ENCODE results near the gene CXCR5. TPM values are rescaled to one million over a fixed set of nuclear protein-coding genes. Genes with fewer than 3 reads are reported as not detected.

CXCR5 gene
- total RNA-seq, 1 donor from 2014 or later: not detected

DNA sequence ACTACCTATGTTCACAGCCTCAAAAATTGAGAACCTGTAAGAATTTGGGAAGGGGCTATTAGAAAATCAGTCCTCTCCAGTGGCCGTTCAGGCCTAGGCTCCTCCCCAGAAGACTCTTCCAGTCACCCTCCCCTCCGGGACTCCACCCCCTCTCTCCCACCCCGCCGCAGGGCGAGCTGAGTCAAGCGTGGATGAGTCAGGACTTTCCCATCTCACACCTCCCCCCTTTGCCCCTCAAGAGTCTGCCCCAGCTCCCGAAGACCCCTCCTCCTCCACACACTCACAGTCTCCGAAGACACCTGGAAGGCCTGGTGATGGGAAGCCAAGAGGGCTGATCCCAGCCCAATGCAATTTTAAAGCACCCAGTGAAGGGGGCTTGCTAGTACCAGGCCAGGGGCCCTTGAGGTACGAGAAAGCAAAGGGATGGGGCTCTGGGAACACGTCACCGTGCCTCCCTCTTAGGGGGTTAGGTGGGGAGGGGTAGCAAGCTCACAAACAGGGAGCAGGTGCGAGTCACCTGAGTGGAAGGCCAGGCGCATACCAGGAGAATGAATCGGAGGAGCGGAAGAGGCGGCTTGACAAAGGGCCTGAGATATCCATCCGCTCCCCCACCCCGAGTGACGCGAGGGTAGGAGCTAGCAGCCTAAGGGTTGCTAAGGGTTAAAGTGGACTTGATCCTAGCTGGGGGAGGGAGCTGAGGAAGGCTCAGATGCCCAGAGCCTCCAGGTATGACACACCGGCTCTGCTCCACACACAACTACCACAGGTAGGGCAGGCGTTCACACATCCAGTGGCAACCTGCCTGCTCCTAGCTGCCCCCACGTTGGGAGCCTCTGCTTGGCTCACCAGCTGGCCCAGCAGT, 28.4 kb downstream of the CXCR5 start:
- DNase-seq (ENCODE audit: low spot score): no peak

DNA sequence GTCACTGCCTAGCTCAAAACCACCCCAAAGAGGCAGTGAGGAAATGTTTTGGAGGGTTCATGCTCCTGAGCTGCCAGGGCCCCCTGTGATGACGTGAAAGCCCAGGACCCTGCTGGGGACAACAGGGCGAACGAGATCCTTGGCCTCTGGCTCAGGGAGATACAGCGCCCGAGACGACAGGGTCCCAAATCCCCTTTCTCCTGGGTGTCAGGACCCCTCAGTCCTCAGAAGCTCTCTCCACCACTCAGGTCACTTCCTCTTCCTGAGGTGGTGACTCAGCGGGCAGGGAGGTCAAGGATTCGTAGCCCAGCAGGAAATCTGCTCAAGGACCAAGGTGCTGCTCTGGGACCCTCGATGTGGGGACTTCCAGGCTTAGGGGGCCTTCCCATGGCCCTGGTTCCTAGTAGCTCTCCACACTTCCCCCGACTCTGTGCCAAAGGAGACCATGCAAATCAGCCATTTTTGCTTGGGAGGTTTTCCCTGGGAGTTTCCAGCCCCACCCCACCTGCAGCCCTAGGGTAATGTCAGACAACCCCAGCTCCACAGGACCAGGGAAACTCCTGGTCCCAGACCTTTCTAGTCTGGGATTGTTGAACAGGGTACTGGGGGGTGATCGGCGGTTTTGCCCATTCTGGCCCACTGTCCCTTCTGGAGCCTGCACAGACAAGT, 29.2 kb downstream of the CXCR5 start:
- DNase-seq (ENCODE audit: low spot score): no peak

DNA sequence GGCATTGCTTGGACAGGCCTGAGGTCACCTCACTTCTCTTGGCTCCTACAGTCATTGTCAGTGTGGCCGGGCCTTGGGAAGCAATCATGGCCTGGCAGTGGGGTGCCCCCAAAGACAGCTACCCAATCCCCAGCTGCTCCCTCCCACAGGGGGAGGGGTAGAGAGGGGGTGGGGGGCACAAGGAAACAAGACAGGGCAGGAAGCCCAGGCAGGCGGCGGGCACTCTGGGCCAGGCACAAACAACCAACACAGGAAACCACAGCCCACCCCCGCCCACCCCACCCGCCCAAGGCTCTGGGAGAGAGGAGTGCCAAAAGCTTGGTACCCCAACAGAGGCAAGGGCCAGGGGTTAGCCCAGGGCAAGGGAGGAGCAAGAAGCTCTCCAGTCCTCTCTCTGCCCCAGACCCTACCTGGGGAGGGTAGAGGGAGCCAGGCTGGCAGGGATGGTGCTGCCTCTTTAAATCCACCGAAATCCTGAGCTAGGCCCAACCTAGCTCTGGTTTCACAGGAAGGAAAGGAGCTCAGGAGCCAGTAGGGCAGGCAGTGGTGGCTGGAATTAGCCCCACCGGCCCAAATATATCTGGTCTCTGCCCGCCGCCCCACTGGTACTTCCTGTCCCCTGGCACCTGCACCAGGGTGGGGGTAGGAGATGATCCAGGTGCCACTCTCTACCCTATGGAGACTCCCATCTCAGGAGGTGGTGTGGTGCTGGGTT, 29.9 kb downstream of the CXCR5 start:
- no peak for DNase-seq (ENCODE audit: low spot score)

DNA sequence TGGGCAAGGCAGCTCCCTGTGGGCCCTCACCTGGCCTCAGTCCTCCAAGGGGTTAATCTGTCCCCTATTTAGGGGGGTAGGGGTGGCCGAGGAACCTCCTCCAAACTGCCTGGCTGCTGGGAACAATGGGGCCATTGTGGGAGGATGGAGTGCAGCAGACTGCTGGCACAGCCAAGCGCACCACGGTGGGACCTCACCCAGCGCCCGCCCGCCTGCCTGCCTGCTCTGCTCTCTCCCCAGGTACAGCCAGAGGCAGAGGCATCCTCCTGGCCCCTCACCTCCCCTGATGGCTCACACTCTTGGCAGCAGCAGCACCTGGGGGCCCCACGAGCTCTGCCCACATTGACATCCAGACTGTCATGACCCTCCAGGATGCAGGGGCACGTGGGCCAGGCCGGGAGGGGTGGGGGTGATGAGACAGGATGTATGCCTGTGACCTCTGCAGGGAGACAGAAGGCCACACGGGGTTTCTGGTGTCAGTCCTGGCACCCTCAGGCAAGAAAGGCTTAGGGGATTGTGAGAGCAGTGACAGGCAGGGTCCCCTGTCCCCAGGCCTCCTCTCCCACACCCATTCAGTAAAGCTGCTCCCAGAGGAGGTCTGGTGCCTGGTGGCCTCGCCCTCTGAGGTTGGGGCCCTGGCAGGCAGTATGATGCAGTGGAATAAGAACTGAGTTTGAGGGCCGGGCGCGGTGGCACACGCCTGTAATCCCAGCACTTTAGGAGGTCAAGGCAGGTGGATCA, 30.7 kb downstream of the CXCR5 start:
- DNase-seq (ENCODE audit: low spot score): no peak

DNA sequence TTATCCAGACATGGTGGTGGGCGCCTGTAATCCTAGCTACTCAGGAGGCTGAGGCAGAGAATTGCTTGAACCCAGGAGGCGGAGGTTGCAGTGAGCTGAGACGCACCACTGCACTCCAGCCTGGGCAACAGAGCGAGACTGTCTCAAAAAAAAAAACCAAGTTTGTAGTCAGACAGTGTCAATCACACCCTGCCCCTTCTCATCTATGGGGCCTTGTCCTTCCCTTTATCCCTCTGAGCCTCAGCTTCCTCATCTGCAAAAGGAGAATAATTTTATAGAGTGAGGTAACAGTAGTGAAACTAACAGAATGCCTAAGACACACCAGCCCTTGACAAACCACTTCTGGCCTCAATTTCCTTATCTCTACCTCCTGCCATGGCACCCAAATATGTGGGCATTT, 31.3 kb downstream of the CXCR5 start:
- DNase-seq (ENCODE audit: low spot score): no peak

DNA sequence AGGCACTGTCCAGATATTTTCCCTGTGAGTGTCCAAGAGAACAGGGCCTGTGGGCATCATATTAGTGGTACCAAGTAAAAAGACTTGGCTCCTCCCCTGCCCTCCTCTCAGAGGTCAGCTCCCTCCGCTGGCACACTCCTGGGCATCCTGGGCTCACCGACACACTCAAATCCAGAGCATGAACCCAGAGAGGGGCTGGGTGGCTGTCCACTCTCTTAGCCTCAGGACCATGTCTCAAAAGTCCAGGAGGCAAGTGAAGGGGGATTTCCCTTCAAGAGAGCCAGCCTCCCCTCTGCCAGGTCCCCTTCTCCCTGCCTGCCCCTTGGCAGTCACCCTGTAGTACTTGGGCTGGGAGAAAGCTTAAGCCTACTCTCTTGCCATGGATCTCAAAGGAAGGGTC, 31.7 kb downstream of the CXCR5 start:
- DNase-seq (ENCODE audit: low spot score): no peak

DNA sequence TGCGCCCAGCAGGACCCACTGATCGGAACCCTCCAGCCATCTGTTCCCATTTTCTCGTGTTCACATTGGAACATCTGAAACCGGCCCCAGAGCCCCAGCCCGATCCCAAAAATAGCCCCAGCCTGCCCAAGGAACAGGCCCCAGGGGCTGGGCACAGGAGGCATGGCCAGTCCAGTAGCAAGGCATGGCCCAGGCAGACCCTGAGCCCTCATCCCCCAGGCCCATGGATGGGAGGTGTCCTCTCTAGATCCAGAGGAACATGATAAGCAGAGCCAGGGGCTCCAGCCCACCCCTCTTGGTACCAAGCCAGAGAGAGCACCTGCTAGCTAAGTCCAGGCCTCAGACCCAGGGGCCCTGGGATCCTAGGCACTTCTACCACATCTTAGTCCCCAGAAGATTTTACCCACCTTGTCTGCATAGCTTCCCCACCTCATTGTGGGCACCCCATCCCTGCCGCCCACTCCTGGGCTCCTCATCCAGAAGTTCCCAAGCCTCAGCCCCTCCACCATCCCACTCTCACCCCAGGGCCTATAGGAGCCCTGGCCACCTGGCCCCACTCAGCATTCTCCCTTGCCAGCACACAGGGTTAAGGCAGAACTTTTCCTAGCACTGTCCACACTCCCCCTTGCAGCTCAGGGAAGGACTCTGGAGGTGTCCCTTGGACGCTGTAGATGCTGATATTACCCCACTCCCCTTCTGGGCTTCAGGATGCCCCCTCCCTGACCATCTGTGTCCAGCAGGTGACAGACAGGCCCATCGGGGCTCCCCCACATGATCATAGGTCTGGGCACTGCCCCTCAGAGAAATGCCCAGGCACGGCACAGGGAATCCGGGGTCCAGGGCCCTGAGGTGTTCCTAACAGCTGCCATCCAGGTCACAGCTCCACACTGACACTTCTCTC, 32.5 kb downstream of the CXCR5 start:
- DNase-seq (ENCODE audit: low spot score): no peak

DNA sequence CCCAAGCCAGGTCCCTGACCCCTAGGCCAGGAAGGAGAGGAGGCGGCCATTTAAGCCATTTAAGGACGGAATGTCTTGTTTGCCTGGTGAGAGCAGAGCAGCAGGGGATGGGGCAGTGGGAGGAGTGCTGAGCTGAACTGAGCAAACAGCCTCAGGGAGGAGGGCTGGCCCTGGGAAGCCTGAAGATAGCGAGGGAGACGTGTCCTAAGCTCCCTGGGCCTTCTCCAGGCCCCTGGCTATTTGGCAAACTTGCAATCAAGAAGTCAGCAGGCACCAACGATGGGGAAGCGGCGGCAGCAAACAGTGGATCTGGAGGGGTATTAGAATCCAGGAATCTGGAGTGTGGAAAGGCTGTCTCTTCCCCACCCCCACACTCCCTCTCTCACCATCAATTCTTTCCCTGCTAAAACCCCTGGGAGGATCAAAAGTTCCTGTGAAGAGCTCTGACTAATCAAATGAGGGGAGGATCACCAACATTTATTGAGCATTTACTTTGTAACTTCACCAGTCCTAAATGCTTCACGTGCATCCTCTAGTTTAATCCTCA, 33.2 kb downstream of the CXCR5 start:
- DNase-seq (ENCODE audit: low spot score): no peak

DNA sequence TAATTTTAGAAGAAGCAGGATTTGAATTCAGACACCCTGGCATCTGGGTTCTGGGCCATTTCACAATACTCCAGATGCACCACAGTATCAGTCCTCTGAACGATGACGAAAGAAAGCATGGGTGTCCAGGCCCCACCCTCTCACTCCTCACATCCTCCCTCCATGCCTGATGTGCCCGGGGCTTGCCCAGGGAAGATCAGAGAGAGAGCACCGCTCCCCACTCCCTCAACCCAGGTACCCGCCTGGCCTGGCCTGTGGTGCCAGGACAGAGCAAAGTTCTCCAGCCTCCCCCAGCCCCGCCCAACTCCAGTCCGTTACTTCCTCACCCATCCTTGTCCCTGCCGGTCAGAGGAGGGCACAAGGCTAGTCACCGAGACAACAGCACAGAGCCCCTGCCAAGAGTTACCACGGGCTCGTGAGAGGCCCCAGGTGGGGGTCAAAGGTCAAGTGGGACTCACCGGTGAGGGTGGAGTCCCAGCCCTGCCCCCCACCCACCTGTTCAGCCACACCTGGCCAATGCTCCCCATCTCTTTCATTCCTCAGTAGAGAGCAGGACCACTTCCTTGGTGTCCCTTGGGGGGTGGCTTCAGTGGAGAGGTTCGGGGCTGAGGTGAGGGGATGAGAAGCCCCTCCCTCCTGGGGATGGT, 33.9 kb downstream of the CXCR5 start:
- no peak for DNase-seq (ENCODE audit: low spot score)

DNA sequence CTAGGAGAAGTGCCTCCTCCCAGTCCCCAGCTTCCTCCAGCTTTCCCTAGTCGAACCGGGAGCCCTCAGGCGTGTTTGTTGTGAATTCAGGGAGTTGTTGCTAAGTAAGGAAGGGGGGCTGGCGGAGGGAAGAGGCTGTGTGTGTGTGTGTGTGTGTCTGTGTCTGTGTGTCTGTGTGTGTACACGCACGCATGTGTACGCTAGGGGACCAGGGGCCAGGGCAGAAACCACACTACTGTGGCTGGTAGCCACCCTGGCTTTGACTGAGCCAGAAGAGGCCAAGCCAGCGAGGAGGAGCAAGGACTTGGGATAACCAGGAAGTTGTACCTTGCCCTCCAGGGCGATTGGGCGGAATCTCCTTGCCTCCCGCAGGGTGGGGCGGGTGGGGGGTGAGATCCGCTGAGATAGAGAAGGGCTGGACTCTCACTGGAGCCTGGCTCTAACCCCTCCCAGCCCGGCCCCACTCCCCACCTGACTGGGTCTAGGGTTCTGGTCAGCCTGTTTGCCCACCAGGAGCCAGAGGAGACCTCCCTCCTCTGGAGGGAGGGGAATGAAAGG, 34.5 kb downstream of the CXCR5 start:
- DNase-seq (ENCODE audit: low spot score): no peak

DNA sequence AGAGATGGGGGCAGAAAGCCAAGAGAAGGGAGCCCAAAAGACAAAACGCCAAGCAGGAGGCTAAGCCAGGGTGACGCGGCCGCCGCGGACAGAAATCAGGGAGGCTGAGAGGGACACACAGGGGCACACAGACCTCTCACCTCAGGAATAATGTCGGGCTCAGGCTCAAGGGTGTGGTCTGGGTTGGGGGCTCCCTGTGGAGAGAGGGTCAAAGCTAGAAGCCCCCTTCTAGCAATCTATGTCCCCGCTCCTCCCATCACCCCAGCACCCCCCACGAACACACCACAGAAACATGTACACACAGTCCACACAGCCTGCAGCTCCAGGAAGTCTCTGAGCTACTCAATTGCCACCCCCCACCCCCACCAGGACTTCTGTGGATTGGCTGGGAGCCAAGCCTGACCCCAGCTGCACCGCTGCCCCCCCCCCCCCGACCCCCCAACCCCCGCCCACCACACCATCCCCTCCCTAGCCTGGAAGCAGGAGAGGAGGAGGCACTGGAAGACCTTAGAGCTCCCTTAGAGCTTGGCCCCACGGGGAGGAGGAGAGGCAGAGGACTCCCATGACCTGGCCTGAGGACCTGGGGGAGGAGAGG, 35.1 kb downstream of the CXCR5 start:
- DNase-seq (ENCODE audit: low spot score): no peak

DNA sequence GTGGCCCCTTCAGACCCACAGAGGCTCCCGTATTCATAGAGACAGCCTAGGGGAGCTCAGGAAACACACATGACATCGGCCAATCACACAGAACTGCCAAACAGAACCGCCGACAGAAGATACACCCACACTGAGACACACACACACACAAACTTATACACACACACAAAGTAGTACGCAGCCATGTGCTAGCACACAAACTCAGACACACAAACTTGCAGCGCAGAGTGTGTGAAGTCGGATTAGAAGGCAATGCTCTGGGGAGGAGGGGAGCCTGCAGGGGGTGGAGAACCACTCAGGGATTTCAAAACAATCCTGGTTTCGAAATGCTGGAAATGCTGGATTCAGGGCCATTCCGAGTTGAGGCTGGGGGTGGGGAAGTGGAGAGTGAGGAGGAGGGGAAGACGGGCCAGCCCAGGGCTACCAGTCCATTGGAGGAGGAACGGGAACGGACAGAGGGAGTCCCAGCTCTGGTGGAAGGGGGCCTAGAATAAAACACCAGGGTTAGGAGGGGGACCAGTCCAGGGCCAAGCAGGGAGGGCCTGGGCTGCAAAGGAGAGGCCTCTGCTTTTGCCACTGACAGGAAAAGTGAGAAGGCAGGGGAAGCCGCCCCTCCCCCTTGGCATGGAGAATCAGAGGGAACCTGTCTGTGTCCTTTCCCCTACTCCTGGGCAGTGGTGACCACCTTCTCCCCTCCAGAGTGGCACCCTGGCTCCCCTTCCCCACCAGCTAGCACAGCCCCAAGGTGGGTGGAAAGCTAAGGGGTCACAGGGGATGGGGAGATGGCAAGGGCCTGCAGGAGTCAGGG, 37.6 kb downstream of the CXCR5 start:
- DNase-seq (ENCODE audit: low spot score): no peak

DNA sequence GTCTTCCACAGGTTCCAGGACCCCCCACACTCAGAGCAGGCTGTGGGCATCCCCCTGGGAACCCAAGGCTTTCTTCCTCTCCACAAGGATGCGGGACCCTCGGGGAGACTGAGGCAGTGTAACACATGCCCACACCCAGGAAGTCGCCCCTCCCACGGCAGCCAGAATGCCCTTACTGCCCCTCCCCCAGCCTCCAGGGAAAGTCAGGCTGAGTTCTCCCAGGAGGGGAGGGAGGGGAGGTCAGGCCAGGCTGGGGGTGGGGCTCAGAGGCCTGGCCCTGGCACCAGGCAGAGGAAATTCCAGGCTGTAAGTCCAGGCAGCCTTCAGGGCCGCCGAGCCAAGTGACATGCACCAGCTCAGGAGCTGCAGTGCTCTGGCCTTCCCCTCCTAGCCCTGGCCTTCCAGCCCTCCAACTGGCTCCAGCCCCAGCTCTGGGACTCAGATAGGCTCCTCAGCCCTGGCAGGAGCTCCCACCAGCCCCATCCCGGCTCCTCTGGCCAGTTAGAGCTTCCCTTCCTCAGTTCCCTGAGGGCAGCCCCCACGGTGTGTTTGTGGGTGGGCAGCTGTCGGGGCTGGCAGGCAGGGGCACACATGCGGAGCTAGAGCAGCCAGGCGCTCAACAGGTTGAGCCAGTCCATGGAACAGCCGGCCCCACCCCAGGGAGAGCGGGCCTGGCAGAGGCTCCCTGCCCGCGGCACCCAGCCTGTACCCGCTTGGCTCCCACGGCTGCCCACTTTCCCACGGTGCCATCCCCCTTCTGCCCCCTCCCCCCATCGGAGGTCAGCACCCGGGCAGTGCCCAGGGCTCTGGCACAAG, 38.4 kb downstream of the CXCR5 start:
- DNase-seq (ENCODE audit: low spot score): no peak

DNA sequence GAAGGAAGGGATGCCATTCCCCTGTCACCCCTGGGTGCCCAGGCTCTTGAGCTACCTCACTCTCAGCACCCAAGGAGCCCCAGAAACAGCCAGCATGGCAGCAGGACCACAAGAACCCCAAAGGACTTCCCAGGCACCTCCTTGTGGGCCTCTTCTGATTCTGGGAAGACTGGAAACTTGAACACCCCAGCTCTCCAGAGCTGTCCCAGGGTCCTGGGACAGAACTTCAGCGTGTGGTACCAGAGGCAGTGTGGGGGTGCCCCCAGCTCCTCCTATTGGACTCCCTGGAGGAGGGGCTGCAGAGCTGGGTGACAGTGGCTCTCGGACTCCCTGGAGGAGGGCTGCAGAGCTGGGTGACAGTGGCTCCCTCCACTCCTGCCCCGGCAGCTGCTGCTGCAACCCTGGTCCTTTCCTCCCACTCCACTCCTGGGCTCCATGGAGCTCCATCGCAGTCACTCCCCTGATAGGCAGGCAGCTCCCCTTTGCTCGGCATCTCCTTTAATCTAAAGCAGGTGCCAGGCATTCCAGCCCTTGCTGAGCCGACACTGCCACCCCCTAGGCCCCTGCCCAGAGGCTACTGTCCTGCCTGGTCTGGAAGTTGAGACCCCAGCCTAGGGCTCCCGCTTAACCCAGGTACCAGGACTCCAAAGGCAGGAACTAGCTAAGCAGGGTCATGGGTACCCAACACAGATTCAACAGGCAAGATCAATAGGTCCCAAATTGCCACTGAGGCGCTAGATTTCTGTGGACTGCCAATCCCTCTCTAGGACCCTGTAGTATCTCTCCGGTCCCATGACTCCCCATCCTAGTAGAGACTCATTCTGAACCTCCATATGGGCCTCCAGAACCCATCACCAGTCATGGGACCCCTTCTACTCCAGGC, 39.3 kb downstream of the CXCR5 start:
- DNase-seq (ENCODE audit: low spot score): no peak

DNA sequence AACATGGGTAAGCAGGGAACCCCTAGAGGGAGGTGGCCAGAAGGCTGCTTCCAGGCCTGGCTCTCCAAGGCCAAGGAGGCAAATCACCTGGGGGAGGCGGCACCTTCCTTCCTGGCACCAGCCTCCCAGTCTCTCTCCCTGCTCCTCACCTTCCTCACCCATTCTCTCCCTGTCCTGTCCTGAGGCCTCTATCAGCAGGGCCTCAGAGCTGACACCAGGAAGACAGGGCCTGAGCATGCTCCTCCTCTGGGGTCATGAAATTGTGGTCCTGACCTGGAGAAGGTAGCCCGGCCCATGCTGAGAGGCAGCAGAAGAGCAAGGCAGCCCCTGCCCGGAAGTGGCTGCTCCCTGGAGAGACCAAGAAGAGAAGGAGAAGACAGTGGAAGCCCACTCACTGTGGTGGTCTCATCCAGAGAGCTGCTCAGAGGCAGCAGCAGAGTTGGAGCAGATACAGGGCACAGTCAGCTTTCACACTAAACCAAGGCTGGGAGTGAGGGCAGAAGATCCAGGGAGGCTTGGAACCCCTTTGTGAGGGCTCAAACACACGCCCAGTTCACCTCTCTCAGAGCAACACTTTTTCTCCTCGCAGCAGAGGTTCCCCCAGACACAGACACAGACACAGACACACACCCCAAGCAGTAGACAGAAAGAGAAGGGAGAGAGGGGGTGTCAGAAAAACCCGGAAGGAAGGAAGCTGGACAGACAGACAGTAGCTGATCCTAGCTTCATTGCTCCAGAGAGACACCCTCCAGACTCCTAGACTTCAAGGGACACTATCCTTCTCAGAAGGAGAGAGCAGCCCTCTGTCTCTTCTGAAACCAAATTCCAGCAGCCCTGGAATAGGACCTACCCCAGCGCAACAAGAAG, 40.3 kb downstream of the CXCR5 start:
- no peak for DNase-seq (ENCODE audit: low spot score)
